ENCODE results near the gene ENTPD8. TPM values are rescaled to one million over a fixed set of nuclear protein-coding genes. Genes with fewer than 3 reads are reported as not detected.
A peak's percentile ranks its signal among the peaks of the same experiment; 100 is the strongest.

Gene ENTPD8
- total RNA-seq, 2 experiments from 2014 or later = not detected

- Histone ChIP-seq H3K4me1 (ENCODE audit: insufficient read depth, low read length) (peaks cover 70% of the 10 kb centered on the region), H3K27me3 (ENCODE audit: control insufficient read depth in 1 of 2, insufficient read depth in 2 of 2, low read length in 2 of 2) (no peaks in the 10 kb centered on the region), H3K27ac (ENCODE audit: low read depth in 1 of 2, low read length in 2 of 2) (peak overlapping the region; percentile 0 to 34), H3K4me3 (ENCODE audit: low read length) (no peak overlapping the region), H3K36me3 (ENCODE audit: insufficient read depth, low read length) (peaks cover 5% of the 10 kb centered on the region), H3K9me3 (ENCODE audit: control insufficient read depth in 1 of 2, insufficient read depth in 1 of 2, low read length in 2 of 2) (peaks cover 0 to 10% of the 10 kb centered on the region in 2 experiments)
- Mint-ChIP-seq H3K4me1 (ENCODE audit: low read depth) (peaks cover 41% of the 10 kb centered on the region), H3K27me3 (no peaks in the 10 kb centered on the region), H3K4me3 (no peak overlapping the region), H3K9me3 (no peaks in the 10 kb centered on the region), H3K27ac (no peak overlapping the region), H3K36me3 (ENCODE audit: low read depth) (peaks cover 3% of the 10 kb centered on the region)
- intact Hi-C loops (cut with DNase I, micrococcal nuclease) = loop anchor here in 1 of 2 experiments (5.0 to 10.0 kb wide), 2 partner anchors 153 to 655 kb away; partner anchors contain the start of genes CCDC183 and TMEM141
- ATAC-seq (ENCODE audit: poor library complexity) = peak; percentile 11
- no peak for TF ChIP-seq CTCF (IDR thresholded peaks at IDR 0.05)
- CTCF ChIA-PET = no interaction called here
- POLR2A ChIA-PET = no interaction called here
- DNase-seq = peak in 7 of 14 experiments; percentile 21 to 87 (median 59)
These were observed 8.9 kb upstream of the ENTPD8 start for GRCh38 chr9:137449931-137450538.

GRCh38 chr9:137449081-137449844 lies 8.1 kb upstream of the ENTPD8 start:
- intact Hi-C loops (cut with DNase I, micrococcal nuclease) = loop anchor here in 1 of 2 experiments (5.0 kb wide), 1 partner anchor 152 kb away; no protein-coding TSS in a partner anchor
- Histone ChIP-seq H3K27me3 (ENCODE audit: control insufficient read depth in 1 of 2, insufficient read depth in 2 of 2, low read length in 2 of 2) (no peaks in the 10 kb centered on the region), H3K36me3 (ENCODE audit: insufficient read depth, low read length) (peaks cover 4% of the 10 kb centered on the region), H3K9me3 (ENCODE audit: control insufficient read depth in 1 of 2, insufficient read depth in 1 of 2, low read length in 2 of 2) (peaks cover 0 to 10% of the 10 kb centered on the region in 2 experiments), H3K27ac (ENCODE audit: low read depth in 1 of 2, low read length in 2 of 2) (peak overlapping the region in 1 of 2 donors; percentile 34), H3K4me3 (ENCODE audit: low read length) (no peak overlapping the region), H3K4me1 (ENCODE audit: insufficient read depth, low read length) (peaks cover 65% of the 10 kb centered on the region)
- peaks cover 3% of the 10 kb centered on the region for H3K36me3 Mint-ChIP-seq (ENCODE audit: low read depth)
- peak in 2 of 14 experiments; percentile 42 to 58 for DNase-seq
- peak overlapping the region; percentile 65 for H3K27ac Mint-ChIP-seq
- H3K4me1 Mint-ChIP-seq (ENCODE audit: low read depth) = peaks cover 37% of the 10 kb centered on the region
- TF ChIP-seq CTCF (IDR thresholded peaks at IDR 0.05) = no peak
- no peaks in the 10 kb centered on the region for H3K9me3 Mint-ChIP-seq
- H3K4me3 Mint-ChIP-seq = peak overlapping the region; percentile 68
- CTCF ChIA-PET = no interaction called here
- ATAC-seq (ENCODE audit: poor library complexity) = peak; percentile 17
- no peaks in the 10 kb centered on the region for H3K27me3 Mint-ChIP-seq
- POLR2A ChIA-PET = interaction anchor here (0.7 kb wide), 1 partner anchor 14 kb away, joined by 3 read pairs; no protein-coding TSS in a partner anchor

- Mint-ChIP-seq H3K27ac (peak overlapping the region; percentile 65), H3K27me3 (peaks cover 2% of the 10 kb centered on the region), H3K4me3 (peak overlapping the region; percentile 68), H3K36me3 (ENCODE audit: low read depth) (peaks cover under 1% of the 10 kb centered on the region), H3K4me1 (ENCODE audit: low read depth) (peaks cover 34% of the 10 kb centered on the region), H3K9me3 (no peaks in the 10 kb centered on the region)
- Histone ChIP-seq H3K27ac (ENCODE audit: low read depth in 1 of 2, low read length in 2 of 2) (no peak overlapping the region), H3K27me3 (ENCODE audit: control insufficient read depth in 1 of 2, insufficient read depth in 2 of 2, low read length in 2 of 2) (no peaks in the 10 kb centered on the region), H3K9me3 (ENCODE audit: control insufficient read depth in 1 of 2, insufficient read depth in 1 of 2, low read length in 2 of 2) (peaks cover 0 to 10% of the 10 kb centered on the region in 2 experiments), H3K36me3 (ENCODE audit: insufficient read depth, low read length) (peaks cover 4% of the 10 kb centered on the region), H3K4me3 (ENCODE audit: low read length) (no peak overlapping the region), H3K4me1 (ENCODE audit: insufficient read depth, low read length) (peaks cover 59% of the 10 kb centered on the region)
- DNase-seq (no peak), ATAC-seq (ENCODE audit: poor library complexity) (no peak)
- intact Hi-C loops (cut with DNase I, micrococcal nuclease) = loop anchor here in 1 of 2 experiments (5.0 kb wide), 1 partner anchor 151 kb away; no protein-coding TSS in a partner anchor
- TF ChIP-seq CTCF (IDR thresholded peaks at IDR 0.05) = no peak
- CTCF ChIA-PET = no interaction called here
- POLR2A ChIA-PET = interaction anchor here (1.4 kb wide), 1 partner anchor 14 kb away, joined by 6 read pairs; no protein-coding TSS in a partner anchor
These were observed 7.4 kb upstream of the ENTPD8 start for GRCh38 chr9:137448602-137448962.

Data from CD4-positive, alpha-beta T cell (primary cell).